ENCODE results near the gene CFAP100.
A peak's percentile ranks its signal among the peaks of the same experiment; 100 is the strongest.

The CFAP100 gene

GRCh38 chr3:126357295-126358037 lies 37.2 kb upstream of the CFAP100 start, which contains the start of gene KLF15:
Gene KLF15, minus strand, starts transcription at chr3:126357408. Its CDS starts 4,486 bp downstream, at chr3:126352922.
- DNase-seq = peak; percentile 78 to 80

GRCh38 chr3:126358038-126358815 lies 36.5 kb upstream of the CFAP100 start:
- no peak for DNase-seq

- DNase-seq = no peak
These were observed 35.9 kb upstream of the CFAP100 start for GRCh38 chr3:126358816-126359181.

GRCh38 chr3:126360046-126360713 lies 34.5 kb upstream of the CFAP100 start:
- no peak for DNase-seq

GRCh38 chr3:126360714-126361060 lies 34.0 kb upstream of the CFAP100 start:
- DNase-seq = no peak

- no peak for DNase-seq
These were observed 33.5 kb upstream of the CFAP100 start for GRCh38 chr3:126361211-126361610.

GRCh38 chr3:126364130-126364695 lies 30.5 kb upstream of the CFAP100 start:
- DNase-seq = no peak

GRCh38 chr3:126364731-126365301 lies 29.9 kb upstream of the CFAP100 start:
- DNase-seq = no peak

- DNase-seq = no peak
These were observed 29.1 kb upstream of the CFAP100 start for GRCh38 chr3:126365351-126366277.

- DNase-seq = no peak
These were observed 27.3 kb upstream of the CFAP100 start for GRCh38 chr3:126367316-126367805.

GRCh38 chr3:126369490-126369889 lies 25.2 kb upstream of the CFAP100 start:
- DNase-seq = no peak

- no peak for DNase-seq
These were observed 24.7 kb upstream of the CFAP100 start for GRCh38 chr3:126370055-126370454.

GRCh38 chr3:126370606-126371005 lies 24.1 kb upstream of the CFAP100 start:
- no peak for DNase-seq

- no peak for DNase-seq
These were observed 23.5 kb upstream of the CFAP100 start for GRCh38 chr3:126371096-126371705.

GRCh38 chr3:126372413-126373145 lies 22.1 kb upstream of the CFAP100 start:
- no peak for DNase-seq

- no peak for DNase-seq
These were observed 21.5 kb upstream of the CFAP100 start for GRCh38 chr3:126373146-126373613.

- DNase-seq = no peak
These were observed 20.8 kb upstream of the CFAP100 start for GRCh38 chr3:126373682-126374601.

GRCh38 chr3:126375835-126376331 lies 18.8 kb upstream of the CFAP100 start:
- no peak for DNase-seq

GRCh38 chr3:126376444-126376843 lies 18.3 kb upstream of the CFAP100 start:
- no peak for DNase-seq

Data from CD4-positive, alpha-beta T cell treated with Interleukin-1 beta for 1 hour (primary cell).